NCI-H2196 (cell line): Measurements from ENCODE around the gene MMP24OS.
A peak's percentile ranks its signal among the peaks of the same experiment; 100 is the strongest.

Source experiments
- DNase-seq: peaks from one replicate; lab custom pipeline; 2025; ENCODE audit not compliant: unreplicated experiment; lab: John Stamatoyannopoulos, UW

MMP24OS gene

GRCh38 chr20:35306931-35307517 lies 29.1 kb upstream of the MMP24OS start:
- DNase-seq: peak; percentile 65

- DNase-seq: peak; percentile 51
These were observed 28.0 kb upstream of the MMP24OS start for GRCh38 chr20:35305682-35306556.

DNA sequence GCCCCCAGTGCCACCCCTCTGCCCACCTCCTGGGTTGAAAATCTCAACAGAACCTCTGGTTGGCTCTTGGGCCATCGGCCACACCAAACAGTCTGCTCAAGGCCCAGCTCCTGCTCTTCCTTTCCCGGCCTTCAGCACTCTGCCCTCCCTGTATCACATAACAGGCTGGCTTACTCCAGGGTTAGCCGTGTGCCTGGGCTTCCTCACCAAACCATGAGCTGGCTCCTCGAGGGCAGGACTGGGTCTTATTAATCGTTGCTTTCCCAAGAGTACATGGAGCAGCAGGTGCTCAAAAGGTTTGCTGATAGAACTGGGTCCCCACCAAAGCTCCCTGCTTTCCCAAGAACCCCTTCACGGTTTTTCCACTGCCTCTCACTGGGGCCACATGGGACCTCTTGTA lies 27.0 kb upstream of the MMP24OS start:
- no peak for DNase-seq

- peak; percentile 97 for DNase-seq
These were observed 26.0 kb upstream of the MMP24OS start for GRCh38 chr20:35303735-35304491.

- DNase-seq: no peak
These were observed 25.4 kb upstream of the MMP24OS start for GRCh38 chr20:35303382-35303734.

GRCh38 chr20:35302421-35303335 lies 24.8 kb upstream of the MMP24OS start:
- DNase-seq: no peak

GRCh38 chr20:35301426-35301825 lies 23.5 kb upstream of the MMP24OS start:
- no peak for DNase-seq

- DNase-seq: no peak
These were observed 22.7 kb upstream of the MMP24OS start for GRCh38 chr20:35300469-35301262.

DNA sequence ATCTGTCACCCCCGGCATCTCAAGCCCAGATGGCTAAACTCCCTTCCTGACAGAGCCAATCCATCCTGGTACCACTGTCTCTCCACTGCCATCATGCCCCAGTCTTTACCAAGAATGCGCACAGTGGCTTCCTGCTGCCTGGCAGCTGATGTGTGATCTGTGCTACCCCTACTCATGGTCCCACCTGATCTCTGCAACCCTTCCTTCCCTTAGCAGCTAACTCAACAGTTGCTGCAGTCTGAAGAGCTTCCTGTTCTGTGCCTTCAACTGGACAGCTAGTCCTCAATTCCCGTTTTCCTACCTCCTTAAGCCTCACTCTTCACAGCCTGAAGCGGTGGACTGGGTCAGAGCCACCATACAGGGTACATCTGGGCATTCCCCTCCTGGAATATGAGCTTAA lies 21.9 kb upstream of the MMP24OS start:
- DNase-seq: no peak

- DNase-seq: no peak
These were observed 20.3 kb upstream of the MMP24OS start for GRCh38 chr20:35298264-35298663.

DNA sequence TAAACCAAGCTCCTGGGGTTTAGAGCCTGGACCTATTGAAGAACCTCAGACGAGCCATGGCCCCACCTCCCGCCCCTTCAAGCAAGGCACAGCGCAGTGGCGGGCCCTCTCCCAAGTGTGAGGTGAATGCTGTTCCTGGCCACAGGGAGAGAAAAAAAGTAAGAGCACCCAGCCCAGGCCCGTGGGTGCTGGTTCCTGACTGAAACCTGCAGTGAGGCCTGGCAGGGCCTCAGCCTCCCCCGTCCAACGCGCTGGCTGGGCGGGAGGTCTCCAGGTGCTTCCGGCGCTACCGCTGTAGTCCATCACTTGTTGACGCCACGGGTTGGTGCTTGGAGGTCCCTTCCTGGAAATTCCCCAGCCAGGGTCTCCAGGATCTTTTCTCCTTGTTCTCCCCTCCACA lies 19.8 kb upstream of the MMP24OS start:
- no peak for DNase-seq

GRCh38 chr20:35297155-35297554 lies 19.2 kb upstream of the MMP24OS start:
- DNase-seq: no peak

DNA sequence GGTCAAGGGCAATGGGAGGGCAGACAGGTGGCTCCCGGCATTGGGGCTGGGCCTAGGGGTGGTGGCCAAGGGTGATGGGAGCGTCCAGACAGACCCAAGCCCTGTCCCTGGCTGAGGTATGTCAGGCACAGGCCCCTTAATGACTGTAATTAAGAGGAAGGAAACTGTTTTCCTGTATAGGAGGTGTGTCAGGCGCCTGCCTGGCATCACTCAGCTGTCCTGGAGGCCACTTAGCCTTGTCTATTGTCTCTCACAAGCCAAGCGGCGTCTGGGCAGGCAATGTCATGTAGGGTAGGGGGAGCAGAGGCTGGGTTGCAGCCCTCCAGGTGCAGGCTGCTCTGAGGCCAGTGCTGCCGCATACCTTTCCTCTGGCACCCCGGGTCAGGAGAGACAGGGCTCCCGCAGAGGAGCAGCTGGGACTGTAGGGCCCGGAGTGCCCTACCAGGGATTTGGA lies 18.2 kb upstream of the MMP24OS start:
- DNase-seq: no peak

DNA sequence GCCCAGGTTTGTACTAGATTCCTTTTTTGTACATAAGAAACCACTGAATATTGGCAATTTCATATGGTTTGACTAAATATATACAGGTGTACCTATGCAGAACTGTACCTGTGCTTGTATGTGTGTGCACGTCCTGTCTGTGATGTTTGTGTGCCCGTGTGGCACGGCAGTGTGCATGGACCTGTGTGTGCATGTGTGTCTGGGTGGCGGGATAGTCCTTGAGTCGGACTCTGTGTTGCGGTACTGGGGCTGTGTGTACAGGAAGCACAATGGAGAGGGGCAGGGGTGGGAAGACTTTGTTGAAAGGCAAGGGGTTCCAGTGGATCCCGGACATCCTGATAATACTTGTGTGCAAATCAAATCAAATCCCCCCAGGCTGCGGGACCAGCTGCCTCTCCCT lies 17.8 kb upstream of the MMP24OS start:
- DNase-seq: no peak

DNA sequence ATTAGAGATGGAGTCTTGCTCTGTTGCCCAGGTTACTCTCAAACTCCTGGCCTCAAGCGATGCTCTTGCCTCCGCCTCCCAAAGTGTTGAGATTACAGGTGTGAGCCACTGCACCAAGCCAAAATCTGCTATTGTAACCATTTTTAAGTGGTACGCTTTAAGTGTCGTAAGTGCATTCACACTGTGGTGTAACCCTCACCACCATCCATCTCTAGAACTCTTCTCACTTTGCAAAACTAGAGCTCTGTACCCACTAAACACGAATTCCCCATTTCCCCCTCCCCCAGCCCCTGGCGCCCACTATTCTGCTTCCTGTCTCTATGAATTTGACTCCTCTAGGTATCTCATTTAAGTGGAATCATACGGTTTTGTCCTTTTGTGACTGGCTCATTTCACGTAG lies 17.1 kb upstream of the MMP24OS start:
- DNase-seq: no peak

DNA sequence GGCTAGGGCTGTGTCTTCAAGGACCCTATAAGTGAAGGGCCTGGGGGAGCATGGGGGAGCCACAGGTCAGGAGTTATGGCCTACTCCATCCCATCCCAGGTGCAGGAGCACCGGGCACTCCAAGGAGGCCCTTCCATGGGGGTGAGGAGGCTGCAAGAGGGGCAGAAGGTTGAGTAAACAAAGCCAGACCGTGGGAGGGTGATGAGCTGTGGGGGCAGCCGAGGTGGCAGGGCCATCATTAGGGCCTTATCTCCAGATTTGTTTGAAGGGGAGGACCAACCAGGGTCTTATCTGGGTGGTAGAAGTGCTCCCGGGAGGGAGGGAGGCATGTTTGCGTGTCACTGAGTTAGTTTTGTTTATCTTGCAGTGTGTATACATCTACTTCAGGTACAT lies 16.4 kb upstream of the MMP24OS start:
- no peak for DNase-seq

DNA sequence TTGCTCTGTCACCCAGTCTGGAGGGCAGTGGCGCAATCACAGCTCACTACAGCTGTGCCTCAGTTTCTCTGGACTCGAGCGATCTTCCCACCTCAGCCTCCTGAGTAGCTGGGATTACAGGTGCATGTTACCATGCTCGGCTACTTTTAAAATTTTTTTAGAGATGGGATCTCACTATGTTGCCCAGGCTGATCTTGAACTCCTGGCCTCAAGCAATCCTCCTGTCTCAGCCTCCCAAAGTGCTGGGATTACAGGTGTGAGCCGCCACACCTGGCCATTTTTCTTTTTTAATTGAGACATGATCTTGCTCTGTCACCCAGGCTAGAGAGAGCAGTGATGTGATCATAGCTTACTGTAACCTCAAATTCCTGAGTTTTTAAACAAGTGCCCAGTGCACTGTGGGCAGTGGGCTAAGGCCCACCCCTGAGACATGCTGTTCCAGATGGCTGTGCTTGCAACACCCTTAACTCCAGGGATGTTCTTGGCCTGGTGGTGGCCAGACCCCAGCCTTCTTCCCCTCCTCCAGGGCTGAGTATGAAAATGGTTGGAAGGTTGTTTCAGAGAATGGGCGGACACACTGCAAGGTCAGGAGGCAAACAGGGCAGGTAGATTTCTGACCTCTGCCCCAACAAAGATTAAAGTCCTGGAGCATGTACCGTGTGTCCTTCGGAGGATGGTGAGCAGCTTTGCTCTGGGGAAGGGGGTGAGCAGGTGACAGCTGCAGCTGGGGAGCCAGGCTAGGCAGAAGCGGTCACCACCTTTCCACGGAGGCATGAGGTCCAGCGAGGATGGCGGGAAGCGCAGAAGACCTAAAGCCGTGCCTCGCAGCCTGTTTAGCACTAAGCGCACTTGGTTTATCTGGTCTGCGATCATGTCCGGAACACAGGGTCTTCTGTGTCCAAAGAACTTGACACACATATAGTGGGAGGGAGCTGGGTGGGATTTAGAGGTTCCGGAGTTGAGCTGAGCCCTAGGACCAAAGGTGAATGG lies 15.7 kb upstream of the MMP24OS start:
- DNase-seq: no peak

GRCh38 chr20:35292504-35293285 lies 14.8 kb upstream of the MMP24OS start:
- no peak for DNase-seq
